GM18498 (cell line): Measurements from ENCODE around the gene GABPB1.
A peak's percentile ranks its signal among the peaks of the same experiment; 100 is the strongest.
"Not testable (repeated sequence)": the region's sequence is repeated elsewhere in the genome, so short reads cannot be mapped to it uniquely, and the experiment has no call there.

ENCODE experiments used
- ATAC-seq: cut with Tn5 transposase; IDR thresholded peaks from one replicate; pipeline ENCODE4 v1.9.1; 2021; ENCODE audit warnings: mild to moderate bottlenecking, moderate library complexity; ENCODE audit not compliant: unreplicated experiment

The GABPB1 gene

DNA sequence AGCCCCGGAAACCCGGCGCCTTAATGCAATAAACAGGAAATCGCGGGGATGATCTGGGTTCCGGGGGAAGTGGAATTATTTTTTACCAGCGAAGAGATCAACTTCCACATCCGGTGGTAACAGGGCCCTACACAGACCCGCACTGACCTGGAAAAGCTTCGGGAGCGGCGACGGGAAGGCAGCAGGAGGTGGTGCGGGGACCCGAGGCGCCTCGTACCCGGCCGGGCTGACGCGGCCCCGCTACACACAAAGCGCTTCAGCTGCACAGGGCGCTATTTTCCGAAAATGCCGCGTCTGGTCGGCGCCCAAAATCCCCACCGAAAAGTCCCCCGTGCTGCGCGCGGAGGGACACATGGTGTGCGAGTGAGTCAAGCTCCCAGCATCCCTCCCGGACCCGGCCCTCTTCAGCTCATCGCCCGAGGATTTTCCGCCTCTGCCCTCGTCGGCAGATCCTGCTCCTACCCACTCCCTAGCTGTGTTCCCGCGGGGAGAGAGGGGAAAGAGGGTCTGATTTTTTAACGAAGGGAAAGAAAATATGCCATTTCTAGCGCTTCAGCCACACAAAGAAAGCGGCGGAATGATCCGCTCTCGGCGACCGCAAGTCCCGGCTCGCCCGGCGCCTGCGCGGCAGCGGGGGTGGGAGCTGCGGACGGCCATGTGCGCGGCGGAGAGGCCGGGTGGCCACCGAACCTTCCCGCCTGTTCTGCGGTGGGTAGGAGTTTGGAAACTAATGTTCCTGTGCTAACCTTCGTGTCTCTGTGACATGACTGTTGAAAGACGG, at the start of gene GABPB1:
TSS of gene GABPB1 (minus strand) at position 361 of the 781 bp plus-strand sequence. CDS start 45,400 bp downstream, outside the sequence.
- ATAC-seq, result peak; percentile 55

DNA sequence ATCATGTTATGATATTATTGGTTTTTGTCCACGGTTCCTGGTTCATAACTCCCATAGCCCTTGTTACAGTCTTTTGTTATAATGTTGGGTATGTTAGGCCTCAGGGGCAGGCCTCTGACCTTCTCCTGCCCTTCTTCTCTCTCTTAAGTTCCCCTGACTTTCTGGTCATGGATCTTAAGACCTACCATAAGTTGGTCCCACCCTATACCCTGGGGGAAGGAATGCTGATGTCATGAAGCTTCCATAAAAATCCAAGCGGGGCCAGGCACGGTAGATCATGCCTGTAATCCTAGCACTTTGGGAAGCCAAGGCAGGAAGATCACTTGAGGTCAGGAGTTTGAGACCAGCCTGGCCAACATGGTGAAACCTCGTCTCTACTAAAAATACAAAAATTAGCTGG, 36.6 kb upstream of the GABPB1 start:
- ATAC-seq, result not testable (repeated sequence)

DNA sequence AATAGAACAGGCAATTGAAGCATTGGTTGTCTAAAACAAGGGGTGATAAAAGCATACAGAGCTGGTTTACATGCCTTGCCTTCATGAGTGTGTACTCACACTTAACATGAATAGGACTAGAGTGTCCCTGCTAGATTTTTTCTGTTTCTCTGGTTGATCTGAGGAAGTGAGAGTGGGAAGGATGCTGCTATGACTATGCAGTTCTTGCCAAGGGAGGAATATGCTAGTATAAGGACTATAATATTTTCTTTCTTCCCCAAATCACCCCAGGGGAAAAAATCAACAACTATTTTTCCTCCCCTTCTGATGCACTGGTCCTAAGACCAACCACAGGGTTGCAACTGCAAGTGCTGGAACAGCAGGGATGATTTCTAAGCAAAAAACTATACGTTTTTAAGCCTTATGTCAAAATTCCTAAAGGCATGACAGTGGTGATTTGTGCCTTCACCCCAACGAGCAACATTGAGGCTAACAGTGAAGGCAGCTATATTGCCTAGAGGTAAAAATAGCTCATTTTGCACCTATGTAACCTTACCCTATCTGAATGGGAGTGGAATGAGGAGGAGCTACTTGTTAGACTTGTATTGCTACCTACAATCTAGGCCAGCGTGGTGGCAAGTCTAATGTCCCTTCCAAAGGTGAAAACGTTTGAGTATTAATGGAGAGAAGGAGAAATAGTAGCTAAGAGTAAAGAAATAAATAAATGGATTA, 35.7 kb upstream of the GABPB1 start:
- ATAC-seq, result peak; percentile 86

DNA sequence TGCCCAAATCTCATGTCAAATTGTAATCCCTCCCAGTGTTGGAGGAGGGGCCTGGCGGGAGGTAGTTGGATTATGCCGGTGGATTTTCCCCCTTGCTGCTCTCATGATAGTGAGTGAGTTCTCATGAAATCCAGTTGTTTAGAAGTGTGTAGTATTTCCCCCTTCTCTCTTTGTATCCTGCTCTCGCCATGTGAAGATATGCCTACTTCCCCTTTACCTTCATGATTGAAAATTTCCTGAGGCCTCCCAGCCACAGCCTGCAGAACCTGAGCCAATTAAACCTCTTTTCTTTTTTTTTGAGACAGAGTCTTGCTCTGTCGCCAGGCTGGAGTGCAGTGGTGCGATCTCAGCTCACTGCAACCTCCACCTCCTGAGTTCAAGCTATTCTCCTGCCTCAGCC, 27.4 kb upstream of the GABPB1 start:
- ATAC-seq, result not testable (repeated sequence)

DNA sequence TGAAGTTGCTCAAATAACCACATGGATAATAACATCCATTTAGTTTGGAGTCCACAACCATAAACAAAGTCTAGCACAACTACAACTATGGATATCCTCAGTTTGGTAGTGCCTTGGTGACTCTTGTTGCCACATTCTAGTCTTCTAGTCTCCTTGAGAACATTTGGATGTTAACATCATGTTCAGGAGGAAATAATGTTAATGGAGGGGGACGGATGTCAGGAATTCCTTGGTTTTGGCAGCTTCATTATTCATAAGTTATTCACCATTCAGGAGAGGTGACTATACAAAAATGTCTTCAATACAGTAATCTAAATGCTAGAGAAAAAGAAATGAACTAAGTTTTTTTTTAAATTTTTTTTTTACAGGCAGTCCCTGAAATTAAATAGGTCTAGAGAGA, 26.4 kb upstream of the GABPB1 start:
- ATAC-seq, result no peak

DNA sequence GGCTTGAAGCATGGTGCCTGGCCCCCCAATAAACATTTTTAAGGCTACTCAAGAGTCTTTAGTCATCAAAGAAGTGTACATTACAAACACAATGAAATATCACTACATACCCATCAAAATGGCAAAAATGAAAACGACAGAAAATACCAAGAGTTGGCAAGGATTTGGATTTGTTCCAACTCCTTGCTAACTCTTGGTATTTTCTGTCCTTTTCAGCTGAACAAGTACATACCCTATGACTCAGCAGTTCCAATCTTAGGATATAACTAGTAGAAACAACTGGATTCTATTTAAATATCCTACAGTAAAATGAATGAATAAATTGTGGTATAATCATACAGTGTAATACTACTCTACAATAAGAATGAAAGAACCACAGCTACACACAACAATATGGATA, 25.1 kb upstream of the GABPB1 start:
- no peak for ATAC-seq

DNA sequence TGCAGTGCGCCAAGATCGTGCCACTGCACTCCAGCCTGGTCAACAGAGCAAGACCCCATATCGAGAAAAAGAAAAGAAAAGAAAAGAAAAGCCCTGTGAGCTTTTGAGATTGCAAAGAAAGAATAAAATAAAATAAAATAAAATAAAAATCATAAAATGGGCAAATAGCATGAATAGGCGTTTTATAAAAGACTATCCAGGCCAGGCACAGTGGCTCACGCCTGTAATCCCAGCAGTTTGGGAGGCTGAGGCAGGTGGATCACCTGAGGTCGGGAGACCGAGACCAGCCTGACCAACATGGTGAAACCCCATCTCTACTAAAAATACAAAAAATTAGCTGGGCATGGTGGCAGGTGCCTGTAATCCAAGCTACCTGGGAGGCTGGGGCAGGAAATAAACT, 24.4 kb upstream of the GABPB1 start:
- ATAC-seq, result not testable (repeated sequence)

DNA sequence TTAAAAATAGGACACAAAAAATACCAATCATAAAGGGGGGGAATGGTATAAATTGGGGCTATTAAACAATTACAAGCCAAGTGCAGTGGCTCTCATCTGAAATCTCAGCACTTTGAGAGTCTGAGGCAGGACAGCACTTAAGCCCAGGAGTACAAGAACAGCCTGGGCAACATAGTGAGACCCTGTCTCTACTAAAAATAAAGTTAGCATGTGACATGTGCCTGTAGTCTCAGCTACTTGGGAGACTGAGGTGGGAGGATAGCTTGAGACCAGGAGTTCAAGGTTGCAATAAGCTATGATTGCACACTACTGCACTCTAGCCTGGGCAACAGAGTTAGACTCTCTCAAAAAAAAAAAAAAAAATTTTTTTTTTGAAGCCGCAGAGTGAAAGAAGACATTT, 23.8 kb upstream of the GABPB1 start:
- ATAC-seq, result no peak

DNA sequence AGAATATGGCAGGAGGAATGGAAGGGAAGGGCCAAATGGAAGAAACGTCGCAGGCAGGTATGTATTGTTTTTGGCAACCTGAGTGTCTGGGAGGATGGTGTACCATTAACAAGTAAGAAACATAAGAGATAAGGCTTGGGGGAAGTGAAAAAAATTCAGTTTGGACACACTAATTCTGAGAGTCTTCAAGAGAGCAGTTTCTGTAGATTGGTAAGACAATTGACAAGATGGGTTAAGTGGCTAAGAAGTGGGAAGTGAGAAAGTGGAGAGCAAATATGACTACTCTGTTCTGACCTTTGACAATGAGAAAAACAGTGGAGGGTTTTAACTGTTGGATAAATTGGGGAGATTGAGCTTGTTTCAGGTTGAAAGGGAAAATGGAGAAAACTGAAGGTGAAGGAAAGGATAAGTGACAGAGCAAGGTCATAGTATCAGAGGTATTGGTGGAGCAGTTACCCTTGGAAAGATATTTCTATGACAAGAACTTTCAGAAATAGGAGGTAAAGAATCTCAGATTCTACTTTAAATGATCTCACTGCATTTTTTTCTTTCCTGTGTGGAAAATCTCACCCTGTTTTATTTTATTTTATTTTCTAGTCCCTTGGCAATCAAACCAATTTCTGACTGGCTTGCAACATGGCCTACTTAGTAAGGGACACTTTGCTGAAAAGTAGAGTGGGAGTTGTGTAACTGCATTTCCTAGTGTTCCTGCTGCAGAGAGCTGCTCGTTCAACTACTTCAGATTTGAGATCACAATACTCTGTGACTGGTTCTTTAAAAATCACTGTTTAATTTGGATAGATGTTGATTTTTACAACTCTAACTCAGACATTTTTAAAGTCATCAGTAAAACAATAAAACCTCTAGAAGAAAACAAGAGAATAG, 23.1 kb upstream of the GABPB1 start:
- ATAC-seq, result peak; percentile 99

DNA sequence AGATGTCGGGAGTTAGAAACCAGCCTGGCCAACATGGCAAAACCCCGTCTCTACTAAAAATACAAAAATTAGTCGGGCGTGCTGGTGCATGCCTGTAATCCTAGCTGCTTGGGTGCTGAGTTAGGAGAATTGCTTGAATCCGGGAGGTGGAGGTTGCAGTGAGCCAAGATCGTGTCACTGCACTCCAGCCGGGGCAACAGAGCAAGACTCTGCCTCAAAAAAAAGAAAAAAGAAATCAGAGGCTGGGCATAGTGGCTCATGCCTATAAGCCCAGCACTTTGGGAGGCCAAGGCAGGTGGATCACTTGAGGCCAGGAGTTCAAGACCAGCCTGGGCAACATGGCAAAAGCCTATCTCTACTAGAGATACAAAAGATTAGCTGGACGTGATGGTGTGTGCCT, 14.6 kb upstream of the GABPB1 start:
- ATAC-seq, result not testable (repeated sequence)

DNA sequence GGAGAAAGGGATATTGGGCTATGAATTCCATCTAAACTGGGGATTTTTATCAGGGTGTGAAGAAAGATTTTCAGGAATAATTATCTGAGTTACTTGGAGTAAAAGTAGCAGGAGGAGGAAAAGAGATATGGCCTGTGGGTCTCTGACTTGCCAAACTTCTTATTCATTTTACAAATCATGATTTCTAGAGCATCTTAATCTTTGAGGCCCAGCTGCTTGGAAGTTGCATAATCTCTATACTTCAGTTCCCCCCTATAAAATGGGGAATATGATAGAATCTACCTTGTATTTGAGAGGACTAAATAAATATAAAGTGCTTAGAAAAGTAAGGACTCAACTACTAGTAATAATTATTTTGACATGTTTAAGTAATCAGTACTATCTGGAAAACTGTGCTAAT, 11.0 kb upstream of the GABPB1 start:
- no peak for ATAC-seq

DNA sequence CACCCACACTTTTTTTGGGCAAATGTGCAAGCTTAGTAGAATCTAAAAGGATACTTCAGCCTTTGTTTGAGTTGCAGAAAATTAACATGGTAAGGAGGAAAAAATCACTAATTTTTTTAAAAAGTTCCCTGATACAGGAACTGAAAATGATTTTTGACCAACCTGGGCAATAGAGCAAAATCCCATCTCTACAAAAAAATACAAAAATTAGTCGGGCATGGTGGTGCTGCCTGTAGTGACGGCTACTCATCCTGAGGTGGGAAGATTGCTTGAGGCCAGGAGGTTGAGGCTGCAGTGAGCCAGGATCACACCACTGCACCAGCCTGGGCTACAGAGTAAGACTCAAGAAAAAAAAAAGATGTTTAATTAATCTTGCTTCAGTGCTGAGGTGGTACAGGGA, 10.6 kb upstream of the GABPB1 start:
- no peak for ATAC-seq

DNA sequence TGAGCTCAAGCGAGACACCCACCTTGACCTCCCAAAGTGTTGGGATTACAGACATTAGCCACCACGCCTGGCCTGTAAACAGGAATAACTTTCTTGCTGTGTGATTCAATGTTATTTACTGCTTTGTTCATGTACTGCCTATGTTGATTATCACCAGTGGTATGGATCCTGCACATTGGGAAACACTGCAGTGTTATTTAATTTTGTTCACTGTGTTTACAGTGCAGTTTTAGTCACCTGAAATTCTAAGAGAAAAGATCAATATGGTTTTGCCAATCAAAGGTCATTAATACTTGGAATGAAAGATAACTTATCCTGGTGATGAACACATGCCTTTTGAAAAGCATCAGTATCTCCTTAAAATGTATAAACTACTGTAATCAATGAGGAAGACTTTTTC, 8.6 kb upstream of the GABPB1 start:
- ATAC-seq, result no peak

DNA sequence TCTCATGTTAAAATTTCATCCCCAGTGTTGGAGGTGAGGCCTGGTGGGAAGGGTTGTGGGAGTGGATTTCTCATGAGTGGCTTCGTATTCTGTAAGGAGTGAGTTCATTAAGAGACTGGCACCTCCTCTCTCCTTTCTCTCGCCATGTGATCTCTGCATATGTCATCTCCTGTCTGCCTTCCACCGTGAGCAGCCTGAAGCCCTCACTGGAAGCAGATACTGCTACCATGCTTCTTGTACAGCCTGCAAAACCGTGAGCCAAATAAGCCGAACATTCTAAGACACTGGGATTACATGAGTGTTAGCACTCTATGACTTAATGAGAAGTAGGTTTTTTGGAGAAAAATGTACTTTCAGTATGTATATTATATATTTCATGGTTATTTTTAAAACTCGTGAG, 6.8 kb upstream of the GABPB1 start:
- no peak for ATAC-seq

DNA sequence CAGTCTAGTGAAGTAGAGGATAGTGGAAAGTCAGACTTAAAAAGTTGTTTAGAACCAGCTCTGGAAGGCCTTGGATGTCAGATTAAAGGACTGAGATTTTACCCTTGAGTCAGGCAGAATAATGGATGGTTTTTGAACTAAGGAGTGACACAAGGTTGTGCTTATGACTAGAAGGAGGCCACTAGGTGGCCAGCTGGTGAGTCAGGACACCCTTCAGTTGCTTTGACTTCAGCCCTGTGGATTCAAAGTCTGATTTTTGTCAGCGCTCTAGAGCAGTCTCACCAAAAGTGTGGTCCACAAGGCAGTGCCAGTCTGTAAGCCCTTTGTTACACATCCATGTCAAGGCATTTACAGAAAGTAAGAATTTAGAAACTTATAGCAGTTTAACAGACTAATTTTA, 3.8 kb upstream of the GABPB1 start:
- no peak for ATAC-seq

DNA sequence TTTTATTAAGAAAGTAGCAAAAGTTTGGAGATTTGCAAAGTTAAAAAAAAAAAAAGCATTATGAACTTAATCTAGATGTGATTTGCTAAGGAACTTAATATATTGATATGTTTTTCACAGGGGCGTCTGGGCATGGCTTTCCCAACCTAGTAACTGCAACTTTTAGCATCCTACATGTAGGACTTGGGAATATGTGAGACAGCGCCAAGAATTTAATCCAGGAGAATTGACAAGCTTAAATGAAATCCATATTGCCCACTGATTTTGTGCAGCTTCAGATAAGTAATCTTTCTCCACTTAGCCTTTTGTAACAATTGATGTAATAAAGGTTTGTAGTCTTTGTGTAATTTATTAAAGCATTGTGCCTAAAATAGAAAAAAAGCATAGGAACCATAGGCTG, 982 bp upstream of the GABPB1 start:
- ATAC-seq, result no peak

DNA sequence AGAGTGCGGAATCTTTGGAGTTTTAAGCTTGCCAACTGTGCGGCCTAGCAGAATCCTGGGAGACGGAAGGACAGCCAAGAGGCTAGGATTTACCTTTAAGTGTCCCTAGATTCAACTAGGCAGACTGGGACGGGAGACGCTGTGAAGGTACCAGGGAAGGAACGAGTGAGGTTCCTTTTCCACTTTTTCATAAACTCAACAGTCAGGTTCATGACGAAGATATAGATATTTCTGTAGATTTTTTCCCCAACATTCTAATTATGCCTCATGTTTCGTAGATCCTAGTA, 564 bp upstream of the GABPB1 start:
- ATAC-seq, result peak; percentile 1

DNA sequence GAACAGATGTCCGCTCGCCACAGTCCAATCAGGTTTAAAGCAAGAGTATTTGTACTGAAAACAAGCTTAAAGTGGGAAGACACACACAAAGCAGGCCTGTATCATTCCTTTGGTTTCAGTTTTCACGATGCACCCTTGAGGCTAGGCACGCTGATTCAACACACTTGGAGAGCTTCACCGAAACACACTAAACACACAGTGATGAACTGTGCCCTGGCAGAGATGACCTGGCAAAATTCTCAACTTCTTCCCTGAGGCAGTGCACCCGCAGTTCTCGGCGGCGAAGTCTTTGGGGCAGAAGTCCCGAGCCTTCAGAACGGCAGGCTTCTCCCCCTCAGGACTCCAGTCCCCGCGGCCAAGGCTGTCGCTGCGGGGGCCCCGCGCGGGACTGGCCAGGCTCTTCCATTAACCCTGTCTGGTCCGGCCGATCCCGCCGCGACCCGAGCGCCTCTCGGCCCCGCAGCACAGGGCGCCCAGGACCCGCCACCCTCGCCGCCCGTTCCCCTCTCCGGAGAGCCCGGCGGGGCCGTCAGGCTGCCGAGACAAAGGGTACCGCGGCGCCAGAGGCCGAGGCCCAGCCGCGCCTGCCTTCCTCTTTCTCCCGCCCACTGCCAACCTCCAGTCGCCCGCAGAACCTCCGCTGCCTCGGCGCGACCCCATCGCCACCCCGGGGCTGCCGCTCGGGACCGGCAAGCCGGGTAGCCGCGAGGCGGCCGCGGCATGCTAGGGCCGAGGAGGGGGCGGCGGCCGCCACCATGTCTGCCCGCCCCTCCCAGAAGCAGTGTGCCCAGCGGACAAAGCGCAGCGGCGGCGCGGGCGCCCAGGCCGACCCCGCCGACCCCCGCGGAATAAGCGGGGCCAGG, 792 bp downstream of the GABPB1 start:
- ATAC-seq, result peak; percentile 28

DNA sequence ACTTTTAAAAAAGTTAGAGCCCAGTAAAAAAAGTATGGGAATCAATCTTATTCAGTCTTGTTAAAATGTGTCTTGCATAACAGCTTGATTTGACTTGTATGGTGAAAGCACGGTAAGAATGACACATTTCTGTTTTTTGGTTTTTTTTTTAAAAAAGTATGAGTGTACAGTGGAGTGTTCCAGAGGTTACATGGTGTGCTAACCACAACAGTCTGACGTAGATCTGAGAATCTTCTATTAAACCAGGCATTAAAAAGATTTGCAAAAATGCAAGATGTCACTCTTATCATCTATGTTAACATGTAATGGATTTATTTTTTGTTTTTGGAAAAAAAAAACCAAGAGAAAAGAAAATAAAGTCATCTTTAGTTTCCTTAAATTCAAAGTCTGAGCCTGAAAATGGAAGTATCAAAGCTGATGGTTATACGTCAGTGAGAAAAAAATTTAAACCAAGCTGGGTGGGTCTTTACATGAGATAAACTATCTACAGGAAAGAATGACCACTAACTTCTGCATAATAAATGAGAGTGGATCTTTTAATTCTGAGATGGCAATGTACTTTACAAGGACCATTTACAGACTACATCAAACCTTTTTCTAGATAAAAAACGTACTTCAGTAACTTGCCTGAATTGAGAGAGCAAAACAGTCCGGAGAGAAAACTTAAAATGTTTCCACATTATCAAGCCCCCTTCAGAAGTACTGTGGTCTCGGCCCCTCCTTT, 1.6 kb downstream of the GABPB1 start:
- no peak for ATAC-seq

DNA sequence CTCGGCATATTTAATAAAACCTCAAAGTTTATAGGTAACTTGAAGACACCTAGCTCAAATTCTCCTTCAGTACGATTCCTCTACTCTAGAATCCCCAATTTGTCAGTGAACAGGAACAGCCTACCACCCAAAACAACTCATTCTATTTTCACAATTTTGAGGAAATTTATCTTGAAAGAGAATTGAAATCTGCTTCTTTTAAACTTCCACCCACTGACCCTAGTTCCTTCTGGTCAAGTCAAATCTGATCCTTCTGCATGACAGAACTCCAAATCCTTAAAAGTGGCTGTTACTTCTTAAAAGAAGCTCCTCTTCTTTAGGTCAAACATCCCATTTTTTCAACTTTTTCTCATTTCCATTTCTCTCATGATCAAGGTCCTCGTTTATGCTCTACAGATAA, 4.4 kb downstream of the GABPB1 start:
- no peak for ATAC-seq
